IMR-90 (cell line): ENCODE measurements around the gene KRT79.

ENCODE experiments used
- CEBPB ChIP-seq: IDR thresholded peaks from 2 replicates; pipeline ENCODE4 v1.6.1; 2012; ENCODE audit warnings: low read depth, low read length, improper control_type of control experiment
- CHD1 ChIP-seq: IDR thresholded peaks from 2 replicates; pipeline ENCODE4 v1.6.1; 2012; ENCODE audit warnings: low read depth, low read length, improper control_type of control experiment
- CTCF ChIP-seq: conservative IDR thresholded peaks from 2 replicates; pipeline ENCODE4 v1.5.1; 2012; ENCODE audit warnings: mild to moderate bottlenecking, low read depth, low read length, improper control_type of control experiment
- FOS ChIP-seq: fragments of 150-350 bp; IDR thresholded peaks from 2 replicates; pipeline ENCODE4 v1.6.1; 2016; ENCODE audit warnings: low read depth, low read length
- MAFK ChIP-seq: IDR thresholded peaks from 2 replicates; pipeline ENCODE4 v1.6.1; 2012; ENCODE audit warnings: low read depth, low read length, improper control_type of control experiment
- MAZ ChIP-seq: IDR thresholded peaks from 2 replicates; pipeline ENCODE4 v1.6.1; 2012; ENCODE audit warnings: low read depth, mild to moderate bottlenecking, low read length, improper control_type of control experiment, moderate library complexity, borderline replicate concordance
- MXI1 ChIP-seq: IDR thresholded peaks from 2 replicates; pipeline ENCODE4 v1.6.1; 2012; ENCODE audit warnings: low read depth, mild to moderate bottlenecking, low read length, moderate library complexity, borderline replicate concordance
- POLR2A ChIP-seq: IDR thresholded peaks from 2 replicates; pipeline ENCODE4 v1.6.1; 2012; ENCODE audit warnings: mild to moderate bottlenecking, low read depth, low read length
- RAD21 ChIP-seq: IDR thresholded peaks from 2 replicates; pipeline ENCODE4 v1.6.1; 2012; ENCODE audit warnings: low read length, improper control_type of control experiment
- RCOR1 ChIP-seq: IDR thresholded peaks from 2 replicates; pipeline ENCODE4 v1.6.1; 2012; ENCODE audit warnings: mild to moderate bottlenecking, low read length, improper control_type of control experiment; ENCODE audit not compliant: insufficient replicate concordance
- RFX5 ChIP-seq: IDR thresholded peaks from 2 replicates; pipeline ENCODE4 v1.8.0; 2012; ENCODE audit warnings: low read depth, mild to moderate bottlenecking, low read length, moderate library complexity
- SMC3 ChIP-seq: fragments of 150-350 bp; IDR thresholded peaks from 2 replicates; pipeline ENCODE4 v1.6.1; 2016; ENCODE audit warnings: low read depth, mild to moderate bottlenecking, antibody characterized with exemption, low read length, moderate library complexity
- TF ChIP-seq, protein P1 (sequence below): fragments of 150-350 bp; IDR thresholded peaks from 2 replicates; pipeline ENCODE4 v1.6.1; 2016; ENCODE audit warnings: low read depth, mild to moderate bottlenecking, low read length, moderate library complexity, borderline replicate concordance
- TF ChIP-seq, protein P2 (sequence below): fragments of 150-350 bp; IDR thresholded peaks from 2 replicates; pipeline ENCODE4 v1.6.1; 2017; ENCODE audit warnings: mild to moderate bottlenecking, antibody characterized with exemption, low read length, low read depth

GRCh38 chr12:52839436-52840105, 5.5 kb upstream of the KRT79 start:
- no peak for TF ChIP-seq RFX5
- TF ChIP-seq CTCF: no peak
- TF ChIP-seq MXI1: no peak
- TF ChIP-seq POLR2A: no peak
- no peak for TF ChIP-seq CEBPB
- no peak for TF ChIP-seq MAZ
- TF ChIP-seq RCOR1: no peak
- TF ChIP-seq, protein P1, sequence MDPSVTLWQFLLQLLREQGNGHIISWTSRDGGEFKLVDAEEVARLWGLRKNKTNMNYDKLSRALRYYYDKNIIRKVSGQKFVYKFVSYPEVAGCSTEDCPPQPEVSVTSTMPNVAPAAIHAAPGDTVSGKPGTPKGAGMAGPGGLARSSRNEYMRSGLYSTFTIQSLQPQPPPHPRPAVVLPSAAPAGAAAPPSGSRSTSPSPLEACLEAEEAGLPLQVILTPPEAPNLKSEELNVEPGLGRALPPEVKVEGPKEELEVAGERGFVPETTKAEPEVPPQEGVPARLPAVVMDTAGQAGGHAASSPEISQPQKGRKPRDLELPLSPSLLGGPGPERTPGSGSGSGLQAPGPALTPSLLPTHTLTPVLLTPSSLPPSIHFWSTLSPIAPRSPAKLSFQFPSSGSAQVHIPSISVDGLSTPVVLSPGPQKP: no peak
- no peak for TF ChIP-seq RAD21
- TF ChIP-seq, protein P2, sequence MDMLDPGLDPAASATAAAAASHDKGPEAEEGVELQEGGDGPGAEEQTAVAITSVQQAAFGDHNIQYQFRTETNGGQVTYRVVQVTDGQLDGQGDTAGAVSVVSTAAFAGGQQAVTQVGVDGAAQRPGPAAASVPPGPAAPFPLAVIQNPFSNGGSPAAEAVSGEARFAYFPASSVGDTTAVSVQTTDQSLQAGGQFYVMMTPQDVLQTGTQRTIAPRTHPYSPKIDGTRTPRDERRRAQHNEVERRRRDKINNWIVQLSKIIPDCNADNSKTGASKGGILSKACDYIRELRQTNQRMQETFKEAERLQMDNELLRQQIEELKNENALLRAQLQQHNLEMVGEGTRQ: no peak
- no peak for TF ChIP-seq MAFK
- no peak for TF ChIP-seq FOS
- no peak for TF ChIP-seq CHD1
- no peak for TF ChIP-seq SMC3
